Right atrium auricular region (tissue), 2 donors: ENCODE results near the gene INO80D. TPM values are rescaled to one million over a fixed set of nuclear protein-coding genes. Genes with fewer than 3 reads are reported as not detected.

Experiments
- DNase-seq: peaks from one replicate; pipeline ENCODE4 v3.0.0-alpha.2; 2019; ENCODE audit warnings: low spot score
- H3K27ac ChIP-seq, 2 donors: fragments of 200-600 bp; sonication (generic); 1 replicate in 1 of 2; 2 replicates in 1 of 2; pipeline ENCODE4 v1.5.1; 2016 to 2019
- H3K27me3 ChIP-seq, 2 donors: fragments of 200-600 bp; sonication (generic); one replicate each; pipeline versions ENCODE4 v1.5.1 to v1.6.0; 2017 to 2019
- H3K36me3 ChIP-seq: fragments of 200-600 bp; sonication (generic); one replicate; pipeline ENCODE4 v1.5.1; 2016
- H3K4me1 ChIP-seq, 2 donors: fragments of 200-600 bp; sonication (generic); one replicate each; pipeline versions ENCODE4 v1.5.1 to v1.6.0; 2017 to 2019
- H3K4me3 ChIP-seq, 2 donors: fragments of 200-600 bp; sonication (generic); 1 replicate in 1 of 2; 2 replicates in 1 of 2; pipeline ENCODE4 v1.5.1; 2017 to 2019; ENCODE audit warnings: mild to moderate bottlenecking in 1 of 2, moderate library complexity in 1 of 2
- H3K9me3 ChIP-seq, 2 donors: fragments of 200-600 bp; sonication (generic); one replicate each; pipeline ENCODE4 v1.5.1; 2019
- CTCF ChIP-seq, 2 donors: fragments of 200-600 bp; sonication (generic); IDR thresholded peaks; one replicate each; pipeline ENCODE4 v1.5.1; 2019; ENCODE audit warnings: antibody characterized with exemption in 2 of 2
- total RNA-seq, 2 donors: library from RNA; depleted of rRNA; stranded (reverse); fragments of >200 nt; gene quantifications; one replicate each; pipeline ENCODE4 v1.1.0, GENCODE V29; 2016

INO80D gene
- total RNA-seq, 2 donors from 2014 or later = 10.2 to 12.9 TPM

GRCh38 chr2:205954707-205955106 lies 131.3 kb downstream of the INO80D start:
- H3K4me3 ChIP-seq = no peak overlapping the region
- peaks cover 0 to 6% of the 10 kb centered on the region in 2 donors for H3K9me3 ChIP-seq
- H3K27me3 ChIP-seq = no peaks in the 10 kb centered on the region
- no peak for DNase-seq
- H3K36me3 ChIP-seq = no peaks in the 10 kb centered on the region
- no peak overlapping the region for H3K27ac ChIP-seq
- TF ChIP-seq CTCF (IDR thresholded peaks at IDR 0.05) = no peak
- no peaks in the 10 kb centered on the region for H3K4me1 ChIP-seq

- no peaks in the 10 kb centered on the region for H3K36me3 ChIP-seq
- H3K4me3 ChIP-seq = no peak overlapping the region
- DNase-seq = no peak
- no peaks in the 10 kb centered on the region for H3K27me3 ChIP-seq
- peaks cover 0 to 11% of the 10 kb centered on the region in 2 donors for H3K4me1 ChIP-seq
- H3K27ac ChIP-seq = no peak overlapping the region
- H3K9me3 ChIP-seq = peaks cover 0 to 6% of the 10 kb centered on the region in 2 donors
- no peak for TF ChIP-seq CTCF (IDR thresholded peaks at IDR 0.05)
Observed at GRCh38 chr2:205952282-205952681, 133.7 kb downstream of the INO80D start.

GRCh38 chr2:205948883-205949282 lies 137.1 kb downstream of the INO80D start:
- DNase-seq = no peak
- H3K36me3 ChIP-seq = no peaks in the 10 kb centered on the region
- H3K27me3 ChIP-seq = no peaks in the 10 kb centered on the region
- no peak overlapping the region for H3K27ac ChIP-seq
- no peak overlapping the region for H3K4me3 ChIP-seq
- H3K9me3 ChIP-seq = peaks cover 0 to 6% of the 10 kb centered on the region in 2 donors
- no peak for TF ChIP-seq CTCF (IDR thresholded peaks at IDR 0.05)
- peaks cover 0 to 14% of the 10 kb centered on the region in 2 donors for H3K4me1 ChIP-seq

GRCh38 chr2:205948496-205948837 lies 137.5 kb downstream of the INO80D start:
- peaks cover 0 to 14% of the 10 kb centered on the region in 2 donors for H3K4me1 ChIP-seq
- H3K36me3 ChIP-seq = no peaks in the 10 kb centered on the region
- no peaks in the 10 kb centered on the region for H3K27me3 ChIP-seq
- H3K9me3 ChIP-seq = peaks cover 0 to 6% of the 10 kb centered on the region in 2 donors
- no peak for DNase-seq
- TF ChIP-seq CTCF (IDR thresholded peaks at IDR 0.05) = no peak
- H3K27ac ChIP-seq = no peak overlapping the region
- no peak overlapping the region for H3K4me3 ChIP-seq

- DNase-seq = peak; percentile 81
- no peaks in the 10 kb centered on the region for H3K27me3 ChIP-seq
- peak overlapping the region; percentile 1 to 45 for H3K27ac ChIP-seq
- no peak overlapping the region for H3K4me3 ChIP-seq
- peaks cover 0 to 6% of the 10 kb centered on the region in 2 donors for H3K9me3 ChIP-seq
- H3K4me1 ChIP-seq = peaks cover 0 to 14% of the 10 kb centered on the region in 2 donors
- H3K36me3 ChIP-seq = no peaks in the 10 kb centered on the region
- peak; percentile 76 to 96 for TF ChIP-seq CTCF (IDR thresholded peaks at IDR 0.05)
Observed at GRCh38 chr2:205947621-205948495, 138.1 kb downstream of the INO80D start.
